OCI-LY7 (cell line): Measurements from ENCODE around the gene PRRX2.

Experiments used
- EZH2phosphoT487 ChIP-seq: fragments of 200-600 bp; sonication (generic); IDR thresholded peaks from 2 replicates; pipeline ENCODE4 v1.6.1; 2018; ENCODE audit warnings: low read depth, borderline replicate concordance, mild to moderate bottlenecking, mixed run types, antibody characterized with exemption, low read length, moderate library complexity, mixed read lengths
- TF ChIP-seq, protein P1 (sequence below): fragments of 200-600 bp; sonication (generic); conservative IDR thresholded peaks from 2 replicates; pipeline ENCODE4 v1.5.1; 2014; ENCODE audit warnings: mild to moderate bottlenecking, antibody characterized with exemption, low read length, moderate library complexity, mixed read lengths

DNA sequence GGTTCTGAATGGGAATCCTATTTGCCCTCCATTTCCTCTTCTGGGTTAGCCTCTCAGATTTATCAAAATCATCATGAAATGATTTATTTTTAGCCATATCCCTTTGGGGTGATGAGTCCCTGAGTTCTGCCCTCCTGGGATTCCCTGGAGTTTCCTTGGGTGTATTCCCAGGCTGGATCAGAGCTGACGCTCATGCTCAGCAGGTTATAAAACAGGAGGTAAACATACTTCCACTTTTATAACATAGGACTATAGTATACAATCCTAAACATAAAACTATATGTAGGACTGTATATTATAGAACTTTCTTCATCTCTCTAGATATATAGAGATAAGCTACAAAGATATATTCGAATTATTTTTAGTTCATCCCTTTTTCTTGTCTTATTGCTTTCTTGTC is 4.4 kb upstream of the PRRX2 start:
- TF ChIP-seq, protein P1, sequence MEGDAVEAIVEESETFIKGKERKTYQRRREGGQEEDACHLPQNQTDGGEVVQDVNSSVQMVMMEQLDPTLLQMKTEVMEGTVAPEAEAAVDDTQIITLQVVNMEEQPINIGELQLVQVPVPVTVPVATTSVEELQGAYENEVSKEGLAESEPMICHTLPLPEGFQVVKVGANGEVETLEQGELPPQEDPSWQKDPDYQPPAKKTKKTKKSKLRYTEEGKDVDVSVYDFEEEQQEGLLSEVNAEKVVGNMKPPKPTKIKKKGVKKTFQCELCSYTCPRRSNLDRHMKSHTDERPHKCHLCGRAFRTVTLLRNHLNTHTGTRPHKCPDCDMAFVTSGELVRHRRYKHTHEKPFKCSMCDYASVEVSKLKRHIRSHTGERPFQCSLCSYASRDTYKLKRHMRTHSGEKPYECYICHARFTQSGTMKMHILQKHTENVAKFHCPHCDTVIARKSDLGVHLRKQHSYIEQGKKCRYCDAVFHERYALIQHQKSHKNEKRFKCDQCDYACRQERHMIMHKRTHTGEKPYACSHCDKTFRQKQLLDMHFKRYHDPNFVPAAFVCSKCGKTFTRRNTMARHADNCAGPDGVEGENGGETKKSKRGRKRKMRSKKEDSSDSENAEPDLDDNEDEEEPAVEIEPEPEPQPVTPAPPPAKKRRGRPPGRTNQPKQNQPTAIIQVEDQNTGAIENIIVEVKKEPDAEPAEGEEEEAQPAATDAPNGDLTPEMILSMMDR = no peak
- TF ChIP-seq EZH2phosphoT487 = no peak
